ENCODE measurements around the gene ABCC4.

Gene ABCC4

GRCh38 chr13:95112883-95113282 is 188.4 kb downstream of the ABCC4 start:
- DNase-seq: no peak

GRCh38 chr13:95111608-95112007 is 189.6 kb downstream of the ABCC4 start:
- DNase-seq: no peak

- DNase-seq: no peak
These were observed 194.7 kb downstream of the ABCC4 start for GRCh38 chr13:95106562-95106961.

GRCh38 chr13:95100525-95101433 is 200.5 kb downstream of the ABCC4 start:
- DNase-seq: peak in 1 of 5 experiments; percentile 71

- DNase-seq: no peak
These were observed 201.7 kb downstream of the ABCC4 start for GRCh38 chr13:95099541-95099940.

GRCh38 chr13:95098916-95099315 is 202.3 kb downstream of the ABCC4 start:
- DNase-seq: no peak

- no peak for DNase-seq
These were observed 209.5 kb downstream of the ABCC4 start for GRCh38 chr13:95091755-95092154.

GRCh38 chr13:95087746-95088305 is 213.4 kb downstream of the ABCC4 start:
- no peak for DNase-seq

- no peak for DNase-seq
These were observed 214.5 kb downstream of the ABCC4 start for GRCh38 chr13:95086761-95087160.

GRCh38 chr13:95083758-95084157 is 217.5 kb downstream of the ABCC4 start:
- DNase-seq: no peak

GRCh38 chr13:95083066-95083465 is 218.2 kb downstream of the ABCC4 start:
- no peak for DNase-seq

- DNase-seq: no peak
These were observed 225.7 kb downstream of the ABCC4 start for GRCh38 chr13:95075506-95075905.

- no peak for DNase-seq
These were observed 226.4 kb downstream of the ABCC4 start for GRCh38 chr13:95074820-95075219.

GRCh38 chr13:95073747-95074311 is 227.4 kb downstream of the ABCC4 start:
- DNase-seq: no peak

- no peak for DNase-seq
These were observed 233.9 kb downstream of the ABCC4 start for GRCh38 chr13:95067303-95067702.

- no peak for DNase-seq
These were observed 241.2 kb downstream of the ABCC4 start for GRCh38 chr13:95060014-95060519.

- no peak for DNase-seq
These were observed 241.9 kb downstream of the ABCC4 start for GRCh38 chr13:95059306-95059705.

GRCh38 chr13:95058680-95059079 is 242.6 kb downstream of the ABCC4 start:
- no peak for DNase-seq

GRCh38 chr13:95056266-95056665 is 245.0 kb downstream of the ABCC4 start:
- no peak for DNase-seq

- peak in 1 of 5 experiments; percentile 19 for DNase-seq
These were observed 250.2 kb downstream of the ABCC4 start for GRCh38 chr13:95050800-95051615.

GRCh38 chr13:95049772-95050171 is 251.5 kb downstream of the ABCC4 start:
- no peak for DNase-seq

GRCh38 chr13:95044452-95045205 is 256.6 kb downstream of the ABCC4 start:
- no peak for DNase-seq
